Colonic mucosa (tissue), 4 donors: ENCODE measurements around the gene SHISA5. TPM values are rescaled to one million over a fixed set of nuclear protein-coding genes. Genes with fewer than 3 reads are reported as not detected.

Experiments used
- DNase-seq: peaks from one replicate; pipeline ENCODE4 v3.0.0-alpha.2; 2020
- H3K27ac ChIP-seq: fragments of 200-600 bp; one replicate; pipeline ENCODE4 v1.8.0; 2021
- H3K27me3 ChIP-seq: fragments of 200-600 bp; one replicate; pipeline ENCODE4 v1.8.0; 2021
- H3K36me3 ChIP-seq: fragments of 200-600 bp; one replicate; pipeline ENCODE4 v1.8.0; 2021
- H3K4me1 ChIP-seq: fragments of 200-600 bp; one replicate; pipeline ENCODE4 v1.8.0; 2021; ENCODE audit warnings: mild to moderate bottlenecking
- H3K4me3 ChIP-seq: fragments of 200-600 bp; one replicate; pipeline ENCODE4 v1.8.0; 2021
- H3K9ac ChIP-seq, 2 donors: one replicate each; pipeline ENCODE4 v1.7.0; 2013; ENCODE audit warnings: control low read depth in 2 of 2, low read depth in 2 of 2, low read length in 2 of 2
- H3K9me3 ChIP-seq: fragments of 200-600 bp; one replicate; pipeline ENCODE4 v1.8.0; 2021
- intact Hi-C: fragments of 100-400 bp; cut with DNase I; formaldehyde crosslinking; loops from one replicate; pipeline ENCODE4 v1.14.1; 2022
- total RNA-seq, 2 donors: library from RNA; stranded (reverse); fragmentation: NEBNext Ultra II Directional in 1 of 2; extraction: Animal tissue kit (Norgen Biotek cat#: 25700) in 1 of 2; gene quantifications; one replicate each; pipeline ENCODE4 v1.2.1, GENCODE V29; 2021
- TF ChIP-seq, protein P1 (sequence below): fragments of 200-600 bp; IDR thresholded peaks from one replicate; pipeline ENCODE4 v1.8.0; 2022; ENCODE audit warnings: antibody characterized with exemption, mild to moderate bottlenecking
- donor health status: healthy.
- donor health status: DM: no; HTN: no; CAD: no.
- donor health status: DM: no; HTN: no; CAD: no.

SHISA5 gene
- total RNA-seq, 2 donors from 2014 or later = 115 to 123 TPM

DNA sequence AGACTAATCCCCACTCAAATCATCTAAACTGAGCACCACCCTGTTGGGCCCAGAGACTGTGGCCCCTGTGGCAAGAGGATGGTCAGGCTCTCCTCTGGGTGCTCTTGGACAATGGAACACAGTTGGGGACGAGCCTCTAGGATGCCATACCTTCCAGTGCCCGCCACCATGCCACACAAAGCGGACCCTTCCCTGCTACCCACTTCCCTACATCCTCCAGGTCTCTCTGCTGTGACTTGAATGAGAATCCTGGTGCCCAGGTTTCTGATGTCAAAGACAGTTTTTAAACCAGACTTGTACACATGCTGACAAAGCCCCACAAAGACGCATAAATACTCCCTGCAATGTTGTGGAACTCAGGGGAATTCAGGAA is 68.8 kb downstream of the SHISA5 start:
- Histone ChIP-seq H3K9me3 (no peaks in the 10 kb centered on the region), H3K4me1 (peaks cover 32% of the 10 kb centered on the region), H3K4me3 (no peak overlapping the region), H3K27me3 (no peaks in the 10 kb centered on the region), H3K9ac (peak overlapping the region in 1 of 2 donors; percentile 70), H3K36me3 (no peaks in the 10 kb centered on the region), H3K27ac (no peak overlapping the region)
- TF ChIP-seq, protein P1, sequence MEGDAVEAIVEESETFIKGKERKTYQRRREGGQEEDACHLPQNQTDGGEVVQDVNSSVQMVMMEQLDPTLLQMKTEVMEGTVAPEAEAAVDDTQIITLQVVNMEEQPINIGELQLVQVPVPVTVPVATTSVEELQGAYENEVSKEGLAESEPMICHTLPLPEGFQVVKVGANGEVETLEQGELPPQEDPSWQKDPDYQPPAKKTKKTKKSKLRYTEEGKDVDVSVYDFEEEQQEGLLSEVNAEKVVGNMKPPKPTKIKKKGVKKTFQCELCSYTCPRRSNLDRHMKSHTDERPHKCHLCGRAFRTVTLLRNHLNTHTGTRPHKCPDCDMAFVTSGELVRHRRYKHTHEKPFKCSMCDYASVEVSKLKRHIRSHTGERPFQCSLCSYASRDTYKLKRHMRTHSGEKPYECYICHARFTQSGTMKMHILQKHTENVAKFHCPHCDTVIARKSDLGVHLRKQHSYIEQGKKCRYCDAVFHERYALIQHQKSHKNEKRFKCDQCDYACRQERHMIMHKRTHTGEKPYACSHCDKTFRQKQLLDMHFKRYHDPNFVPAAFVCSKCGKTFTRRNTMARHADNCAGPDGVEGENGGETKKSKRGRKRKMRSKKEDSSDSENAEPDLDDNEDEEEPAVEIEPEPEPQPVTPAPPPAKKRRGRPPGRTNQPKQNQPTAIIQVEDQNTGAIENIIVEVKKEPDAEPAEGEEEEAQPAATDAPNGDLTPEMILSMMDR = no peak
- intact Hi-C loops = loop anchor here (5.0 kb wide), 1 partner anchor 243 kb away; no protein-coding TSS in a partner anchor
- DNase-seq = no peak

- H3K27me3 ChIP-seq = no peaks in the 10 kb centered on the region
- H3K9me3 ChIP-seq = no peaks in the 10 kb centered on the region
- H3K9ac ChIP-seq = peak overlapping the region; percentile 27 to 70
- H3K27ac ChIP-seq = peak overlapping the region; percentile 67
- H3K36me3 ChIP-seq = no peaks in the 10 kb centered on the region
- peak; percentile 59 for DNase-seq
- H3K4me3 ChIP-seq = no peak overlapping the region
- H3K4me1 ChIP-seq = peaks cover 35% of the 10 kb centered on the region
- intact Hi-C loops = loop anchor here (5.0 kb wide), 1 partner anchor 242 kb away; no protein-coding TSS in a partner anchor
- TF ChIP-seq, protein P1 = no peak
Measured at GRCh38 chr3:48434591-48435222, 69.3 kb downstream of the SHISA5 start.

DNA sequence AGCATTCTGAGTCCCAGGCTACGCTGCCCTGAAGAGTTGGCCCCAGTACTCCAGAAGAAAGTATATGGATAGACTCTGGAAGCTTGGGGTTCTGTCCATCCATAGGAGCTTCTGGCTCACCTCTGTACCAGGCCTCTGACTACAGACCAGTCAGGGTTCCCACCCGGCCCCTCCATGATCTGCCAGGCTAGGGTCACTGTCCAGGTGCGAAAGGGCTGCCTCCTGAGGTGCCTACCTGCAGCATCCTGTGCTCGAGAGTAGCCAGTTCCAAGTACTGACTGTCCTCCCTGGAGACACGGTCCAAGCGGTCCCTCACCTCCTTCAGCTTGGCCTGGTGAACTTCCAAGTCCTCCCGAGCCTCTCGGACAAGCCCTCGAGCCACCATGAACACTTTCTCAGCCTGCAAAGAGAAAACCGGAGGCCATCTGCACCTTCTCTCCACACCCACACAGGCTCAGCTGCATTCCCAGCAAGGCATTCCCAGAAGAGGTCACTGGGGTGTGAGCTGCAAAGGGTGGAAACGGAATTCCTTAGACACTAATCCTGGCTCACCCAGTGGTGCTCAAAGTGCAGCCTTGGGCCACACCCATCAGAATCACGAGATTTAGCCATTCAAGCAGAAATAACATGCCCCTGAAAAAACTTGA is 70.4 kb downstream of the SHISA5 start:
- peak; percentile 89 for DNase-seq
- Histone ChIP-seq H3K4me3 (no peak overlapping the region), H3K36me3 (no peaks in the 10 kb centered on the region), H3K27ac (peak overlapping the region; percentile 67), H3K27me3 (no peaks in the 10 kb centered on the region), H3K4me1 (peaks cover 28% of the 10 kb centered on the region), H3K9me3 (no peaks in the 10 kb centered on the region), H3K9ac (peak overlapping the region in 1 of 2 donors; percentile 48)
- intact Hi-C loops = no loop called here
- TF ChIP-seq, protein P1 = no peak

GRCh38 chr3:48432411-48433371 is 71.3 kb downstream of the SHISA5 start:
- Histone ChIP-seq H3K4me3 (no peak overlapping the region), H3K9ac (peak overlapping the region in 1 of 2 donors; percentile 48), H3K27ac (peak overlapping the region; percentile 67), H3K27me3 (no peaks in the 10 kb centered on the region), H3K36me3 (no peaks in the 10 kb centered on the region), H3K9me3 (no peaks in the 10 kb centered on the region), H3K4me1 (peaks cover 28% of the 10 kb centered on the region)
- TF ChIP-seq, protein P1 = no peak
- intact Hi-C loops = no loop called here
- peak; percentile 46 for DNase-seq
